ENCODE measurements around the gene EXOG.

DNA sequence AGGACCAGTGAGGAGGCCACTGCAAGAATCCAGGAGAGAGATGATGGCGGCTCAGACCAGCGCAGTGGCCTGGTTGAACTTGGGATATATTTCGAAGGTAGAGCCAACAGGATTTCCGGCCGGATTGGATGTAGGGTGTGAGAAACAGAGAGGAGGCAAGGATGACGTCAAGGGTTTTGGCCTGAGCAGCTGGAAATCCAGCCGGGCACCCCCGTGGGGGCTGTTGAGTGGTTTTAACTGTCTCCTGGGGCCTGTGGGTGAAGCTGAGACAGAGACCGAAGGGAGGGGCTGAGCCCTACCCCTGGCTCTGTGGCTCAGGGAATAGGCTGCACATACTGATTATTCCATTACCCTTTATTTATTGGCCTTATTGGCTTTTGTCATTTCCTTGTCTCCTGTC, 45.7 kb downstream of the EXOG start:
- TF ChIP-seq, protein P1, sequence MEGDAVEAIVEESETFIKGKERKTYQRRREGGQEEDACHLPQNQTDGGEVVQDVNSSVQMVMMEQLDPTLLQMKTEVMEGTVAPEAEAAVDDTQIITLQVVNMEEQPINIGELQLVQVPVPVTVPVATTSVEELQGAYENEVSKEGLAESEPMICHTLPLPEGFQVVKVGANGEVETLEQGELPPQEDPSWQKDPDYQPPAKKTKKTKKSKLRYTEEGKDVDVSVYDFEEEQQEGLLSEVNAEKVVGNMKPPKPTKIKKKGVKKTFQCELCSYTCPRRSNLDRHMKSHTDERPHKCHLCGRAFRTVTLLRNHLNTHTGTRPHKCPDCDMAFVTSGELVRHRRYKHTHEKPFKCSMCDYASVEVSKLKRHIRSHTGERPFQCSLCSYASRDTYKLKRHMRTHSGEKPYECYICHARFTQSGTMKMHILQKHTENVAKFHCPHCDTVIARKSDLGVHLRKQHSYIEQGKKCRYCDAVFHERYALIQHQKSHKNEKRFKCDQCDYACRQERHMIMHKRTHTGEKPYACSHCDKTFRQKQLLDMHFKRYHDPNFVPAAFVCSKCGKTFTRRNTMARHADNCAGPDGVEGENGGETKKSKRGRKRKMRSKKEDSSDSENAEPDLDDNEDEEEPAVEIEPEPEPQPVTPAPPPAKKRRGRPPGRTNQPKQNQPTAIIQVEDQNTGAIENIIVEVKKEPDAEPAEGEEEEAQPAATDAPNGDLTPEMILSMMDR (IDR thresholded peaks at IDR 0.05) = no peak
- TF ChIP-seq POLR2A (IDR thresholded peaks at IDR 0.05) = no peak
